ENCODE measurements around the gene VMAC. TPM values are rescaled to one million over a fixed set of nuclear protein-coding genes. Genes with fewer than 3 reads are reported as not detected.

The VMAC gene
- total RNA-seq, 1 donor from 2014 or later = 4.6 TPM

GRCh38 chr19:5905114-5905778 is 574 bp downstream of the VMAC start:
- H3K4me1 Mint-ChIP-seq = peaks cover 22% of the 10 kb centered on the region
- H3K27ac ChIP-seq = no peak overlapping the region
- peaks cover 18% of the 10 kb centered on the region for H3F3A ChIP-seq (ENCODE audit: low read depth)
- H3K36me3 Mint-ChIP-seq = peaks cover 7% of the 10 kb centered on the region
- H3K27me3 Mint-ChIP-seq (ENCODE audit: insufficient read depth, low read depth) = peaks cover 2% of the 10 kb centered on the region
- no peaks in the 10 kb centered on the region for H3K36me3 ChIP-seq
- peaks cover 19% of the 10 kb centered on the region for H4K20me1 ChIP-seq (ENCODE audit: low read depth)
- no peak overlapping the region for H3K27ac Mint-ChIP-seq
- H3K4me3 Mint-ChIP-seq = peak overlapping the region; percentile 82
- peak overlapping the region; percentile 54 for H3K9ac ChIP-seq
- H3K9me3 ChIP-seq (ENCODE audit: low read depth) = no peaks in the 10 kb centered on the region
- peaks cover 33% of the 10 kb centered on the region for H3K79me2 ChIP-seq (ENCODE audit: low read depth)
- H3K9me3 Mint-ChIP-seq = no peaks in the 10 kb centered on the region
- H3K4me1 ChIP-seq = peaks cover 5% of the 10 kb centered on the region
- no peaks in the 10 kb centered on the region for H3K27me3 ChIP-seq
- H3K4me3 ChIP-seq = peak overlapping the region; percentile 86
- no peak overlapping the region for H2AFZ ChIP-seq (replicated peaks)
- no peak for DNase-seq (ENCODE audit: low spot score)
- peak overlapping the region; percentile 89 for H3K4me2 ChIP-seq
- no peak for TF ChIP-seq CTCF (IDR thresholded peaks at IDR 0.05)
- no peak for TF ChIP-seq EZH2phosphoT487 (IDR thresholded peaks at IDR 0.05)
- no peak for TF ChIP-seq EZH2 (IDR thresholded peaks at IDR 0.05)

GRCh38 chr19:5907241-5907640 is 2.6 kb downstream of the VMAC start:
- no peaks in the 10 kb centered on the region for H3K27me3 ChIP-seq
- peaks cover 23% of the 10 kb centered on the region for H3K4me1 Mint-ChIP-seq

GRCh38 chr19:5908773-5909442 is 4.2 kb downstream of the VMAC start:
- H3K4me3 ChIP-seq = no peak overlapping the region
- H3K9ac ChIP-seq = no peak overlapping the region
- no peaks in the 10 kb centered on the region for H3K27me3 ChIP-seq
- Mint-ChIP-seq H3K4me3 (no peak overlapping the region), H3K9me3 (no peaks in the 10 kb centered on the region), H3K36me3 (no peaks in the 10 kb centered on the region), H3K27ac (no peak overlapping the region), H3K27me3 (ENCODE audit: insufficient read depth, low read depth) (peaks cover 9% of the 10 kb centered on the region), H3K4me1 (peaks cover 19% of the 10 kb centered on the region)
- peaks cover 3% of the 10 kb centered on the region for H4K20me1 ChIP-seq (ENCODE audit: low read depth)
- no peaks in the 10 kb centered on the region for H3K79me2 ChIP-seq (ENCODE audit: low read depth)
- H3K27ac ChIP-seq = no peak overlapping the region
- H3K4me1 ChIP-seq = no peaks in the 10 kb centered on the region
- H2AFZ ChIP-seq (replicated peaks) = no peak overlapping the region
- TF ChIP-seq CTCF (IDR thresholded peaks at IDR 0.05) (no peak), EZH2phosphoT487 (IDR thresholded peaks at IDR 0.05) (no peak)
- peaks cover 16% of the 10 kb centered on the region for H3F3A ChIP-seq (ENCODE audit: low read depth)
- H3K4me2 ChIP-seq = no peak overlapping the region
- H3K36me3 ChIP-seq = no peaks in the 10 kb centered on the region
- H3K9me3 ChIP-seq (ENCODE audit: low read depth) = no peaks in the 10 kb centered on the region
- no peak for DNase-seq (ENCODE audit: low spot score)

More at GRCh38 chr19:5907241-5907640, 2.6 kb downstream of the VMAC start:
- no peak overlapping the region for H3K9ac ChIP-seq
- Mint-ChIP-seq H3K4me3 (peak overlapping the region; percentile 64), H3K27me3 (ENCODE audit: insufficient read depth, low read depth) (peaks cover 2% of the 10 kb centered on the region), H3K9me3 (no peaks in the 10 kb centered on the region), H3K27ac (peak overlapping the region; percentile 8), H3K36me3 (no peaks in the 10 kb centered on the region)
- TF ChIP-seq EZH2 (IDR thresholded peaks at IDR 0.05) = no peak
- no peak for TF ChIP-seq EZH2phosphoT487 (IDR thresholded peaks at IDR 0.05)
- TF ChIP-seq CTCF (IDR thresholded peaks at IDR 0.05) = no peak
- peaks cover 5% of the 10 kb centered on the region for H3K4me1 ChIP-seq
- H3F3A ChIP-seq (ENCODE audit: low read depth) = peaks cover 19% of the 10 kb centered on the region
- no peaks in the 10 kb centered on the region for H3K36me3 ChIP-seq
- no peaks in the 10 kb centered on the region for H3K9me3 ChIP-seq (ENCODE audit: low read depth)
- H3K4me3 ChIP-seq = no peak overlapping the region
- no peak overlapping the region for H3K27ac ChIP-seq
- no peak overlapping the region for H3K4me2 ChIP-seq
- peaks cover 13% of the 10 kb centered on the region for H3K79me2 ChIP-seq (ENCODE audit: low read depth)
- H2AFZ ChIP-seq (replicated peaks) = no peak overlapping the region
- peaks cover 11% of the 10 kb centered on the region for H4K20me1 ChIP-seq (ENCODE audit: low read depth)
- DNase-seq (ENCODE audit: low spot score) = no peak

All from neural progenitor cell (in vitro differentiated cells).